ENCODE results near the gene EEFSEC.

GRCh38 chr3:128254967-128255366, 101.7 kb downstream of the EEFSEC start:
- TF ChIP-seq CTCF (IDR thresholded peaks at IDR 0.05): no peak
- TF ChIP-seq POLR2A (IDR thresholded peaks at IDR 0.05; ENCODE audit: low read depth): no peak
- TF ChIP-seq EP300 (IDR thresholded peaks at IDR 0.05): no peak
- no peak for TF ChIP-seq POLR2AphosphoS5 (IDR thresholded peaks at IDR 0.05)
